B cell (primary cell): ENCODE results near the gene GNB1.

Source experiments
- CTCF ChIP-seq: fragments of 200-600 bp; IDR thresholded peaks from one replicate; pipeline ENCODE4 v1.8.0; 2022; ENCODE audit warnings: antibody characterized with exemption, mild to moderate bottlenecking
- EZH2 ChIP-seq: IDR thresholded peaks from 2 replicates; pipeline ENCODE4 v1.6.1; 2012; ENCODE audit warnings: borderline replicate concordance, low read depth, mild to moderate bottlenecking, moderate library complexity, low read length; ENCODE audit not compliant: insufficient read depth, poor library complexity, severe bottlenecking

DNA sequence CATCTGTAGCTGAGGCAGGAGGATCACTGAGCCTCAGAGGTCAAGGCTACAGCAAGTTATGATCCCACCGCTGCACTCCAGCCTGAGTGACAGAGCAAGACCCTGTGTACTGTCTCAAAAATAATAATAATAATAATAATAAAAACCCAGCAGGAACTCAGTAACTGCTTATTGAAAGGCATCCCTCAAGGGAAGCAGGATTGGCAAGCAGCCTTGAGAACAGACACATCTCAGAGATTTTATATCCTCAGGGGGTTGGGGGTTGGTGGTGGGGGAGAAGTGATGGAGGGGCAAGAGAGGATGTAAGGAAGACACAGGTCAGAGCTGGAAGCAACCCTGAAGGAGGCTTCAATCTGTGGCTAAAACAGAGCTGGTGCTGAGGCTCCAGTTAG is 29.6 kb downstream of the GNB1 start:
- no peak for TF ChIP-seq CTCF
- no peak for TF ChIP-seq EZH2
